Measurements from ENCODE around the gene DOK6. TPM values are rescaled to one million over a fixed set of nuclear protein-coding genes. Genes with fewer than 3 reads are reported as not detected.

The DOK6 gene
- total RNA-seq, 4 donors from 2014 or later = 0.20 to 0.37 (median 0.30) TPM

DNA sequence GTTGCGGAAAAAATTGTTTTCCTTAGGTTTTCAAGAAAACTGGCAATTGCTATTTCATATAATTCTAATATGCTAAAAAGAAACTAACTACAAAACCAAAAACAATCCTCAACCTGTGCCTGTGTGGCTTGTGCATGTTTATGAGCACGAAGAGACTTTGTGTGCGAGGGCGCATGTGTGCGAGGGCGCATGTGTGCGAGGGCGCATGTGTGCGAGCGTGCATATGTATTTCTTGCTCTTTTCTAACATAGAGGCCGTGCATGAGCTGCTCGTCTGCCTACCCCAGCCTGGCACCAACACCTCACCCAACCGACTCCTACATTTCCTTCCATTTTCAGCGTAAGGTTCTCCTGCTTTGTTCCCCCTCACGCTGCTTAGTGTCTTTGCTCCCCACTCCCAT, 211.6 kb downstream of the DOK6 start:
- Histone ChIP-seq H3K27ac (no peak overlapping the region), H3K36me3 (no peaks in the 10 kb centered on the region), H3K4me3 (no peak overlapping the region), H3K9me3 (no peaks in the 10 kb centered on the region), H3K4me1 (no peaks in the 10 kb centered on the region), H3K27me3 (no peaks in the 10 kb centered on the region)
- 87 to 99% methylated on average over 12 to 15 of the region's 15 CpGs for WGBS, 2 donors (ENCODE audit: low coverage in 1 of 2)
- TF ChIP-seq POLR2AphosphoS5 (IDR thresholded peaks at IDR 0.05) (no peak), POLR2A (IDR thresholded peaks at IDR 0.05) (no peak), EP300 (IDR thresholded peaks at IDR 0.05; ENCODE audit: low read depth) (no peak)
- TF ChIP-seq, protein P1, sequence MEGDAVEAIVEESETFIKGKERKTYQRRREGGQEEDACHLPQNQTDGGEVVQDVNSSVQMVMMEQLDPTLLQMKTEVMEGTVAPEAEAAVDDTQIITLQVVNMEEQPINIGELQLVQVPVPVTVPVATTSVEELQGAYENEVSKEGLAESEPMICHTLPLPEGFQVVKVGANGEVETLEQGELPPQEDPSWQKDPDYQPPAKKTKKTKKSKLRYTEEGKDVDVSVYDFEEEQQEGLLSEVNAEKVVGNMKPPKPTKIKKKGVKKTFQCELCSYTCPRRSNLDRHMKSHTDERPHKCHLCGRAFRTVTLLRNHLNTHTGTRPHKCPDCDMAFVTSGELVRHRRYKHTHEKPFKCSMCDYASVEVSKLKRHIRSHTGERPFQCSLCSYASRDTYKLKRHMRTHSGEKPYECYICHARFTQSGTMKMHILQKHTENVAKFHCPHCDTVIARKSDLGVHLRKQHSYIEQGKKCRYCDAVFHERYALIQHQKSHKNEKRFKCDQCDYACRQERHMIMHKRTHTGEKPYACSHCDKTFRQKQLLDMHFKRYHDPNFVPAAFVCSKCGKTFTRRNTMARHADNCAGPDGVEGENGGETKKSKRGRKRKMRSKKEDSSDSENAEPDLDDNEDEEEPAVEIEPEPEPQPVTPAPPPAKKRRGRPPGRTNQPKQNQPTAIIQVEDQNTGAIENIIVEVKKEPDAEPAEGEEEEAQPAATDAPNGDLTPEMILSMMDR (IDR thresholded peaks at IDR 0.05) = no peak
- intact Hi-C loops (cut with DNase I; ENCODE audit: low total_unique reads) = no loop called here
- no peak for DNase-seq
- in situ Hi-C loops (cut with MboI; ENCODE audit: low pct_ligation_motif_present in 1 of 4, low pct_unique_long_range_greater_than_20kb in 1 of 4, low sequenced_read_pairs in 3 of 4) = no loop called here

DNA sequence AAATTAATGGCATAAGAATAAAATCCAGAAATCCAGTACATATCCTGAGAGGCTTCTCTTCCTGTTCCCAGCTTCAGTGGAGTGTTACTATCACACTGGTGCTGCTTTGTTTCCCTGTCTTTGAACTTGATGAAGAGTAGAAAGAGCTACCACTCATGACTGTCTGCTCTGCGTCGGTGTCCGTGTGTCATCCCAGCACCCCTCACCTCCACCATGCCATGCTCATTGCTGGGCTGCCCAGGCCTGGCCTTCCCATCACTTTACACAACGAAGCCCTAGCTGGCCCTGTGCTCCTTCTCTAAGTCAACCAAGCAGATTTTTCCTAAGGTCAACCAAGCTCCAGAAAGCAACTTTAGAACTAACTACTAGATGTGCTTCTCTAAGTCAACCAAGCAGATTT, 215.4 kb downstream of the DOK6 start:
- no peaks in the 10 kb centered on the region for H3K27me3 ChIP-seq
- TF ChIP-seq POLR2A (IDR thresholded peaks at IDR 0.05) (no peak), EP300 (IDR thresholded peaks at IDR 0.05; ENCODE audit: low read depth) (no peak), POLR2AphosphoS5 (IDR thresholded peaks at IDR 0.05) (no peak)
- TF ChIP-seq, protein P1 (IDR thresholded peaks at IDR 0.05) = no peak
- no peak overlapping the region for H3K4me3 ChIP-seq
- 98% methylated on average over 4 of the region's 4 CpGs; no CpG with 5 or more reads in 1 of the 2 donors for WGBS, 2 donors (ENCODE audit: low coverage in 1 of 2)
- intact Hi-C loops (cut with DNase I; ENCODE audit: low total_unique reads) (no loop called here), in situ Hi-C loops (cut with MboI; ENCODE audit: low pct_ligation_motif_present in 1 of 4, low pct_unique_long_range_greater_than_20kb in 1 of 4, low sequenced_read_pairs in 3 of 4) (no loop called here)
- no peak for DNase-seq
- H3K9me3 ChIP-seq = no peaks in the 10 kb centered on the region
- no peaks in the 10 kb centered on the region for H3K36me3 ChIP-seq
- H3K27ac ChIP-seq = no peak overlapping the region
- no peaks in the 10 kb centered on the region for H3K4me1 ChIP-seq

DNA sequence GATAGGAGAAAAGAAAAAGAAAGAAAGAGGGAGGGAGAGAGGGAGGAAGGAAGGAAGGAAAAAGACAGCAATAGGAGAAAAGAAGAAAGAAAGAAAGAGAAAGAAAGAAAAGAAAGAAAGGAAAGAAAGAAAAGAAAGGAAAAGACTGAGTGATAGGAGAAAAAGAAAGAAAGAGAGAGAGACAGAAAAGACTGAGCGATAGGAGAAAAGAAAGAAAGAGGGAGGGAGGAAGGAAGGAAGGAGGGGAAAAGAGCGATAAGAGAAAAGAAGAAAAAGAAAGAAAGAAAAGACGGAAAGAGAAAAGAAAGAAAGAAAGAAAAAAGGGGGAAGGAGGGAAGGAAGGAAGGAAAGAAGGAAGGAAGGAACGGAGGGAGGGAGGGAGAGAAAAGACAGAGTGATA, 216.7 kb downstream of the DOK6 start:
- intact Hi-C loops (cut with DNase I; ENCODE audit: low total_unique reads) = no loop called here
- DNase-seq = no peak
- Histone ChIP-seq H3K36me3 (no peaks in the 10 kb centered on the region), H3K9me3 (no peaks in the 10 kb centered on the region), H3K4me1 (no peaks in the 10 kb centered on the region), H3K4me3 (no peak overlapping the region), H3K27ac (no peak overlapping the region), H3K27me3 (no peaks in the 10 kb centered on the region)
- in situ Hi-C loops (cut with MboI; ENCODE audit: low pct_ligation_motif_present in 1 of 4, low pct_unique_long_range_greater_than_20kb in 1 of 4, low sequenced_read_pairs in 3 of 4) = no loop called here
- no peak for TF ChIP-seq EP300 (IDR thresholded peaks at IDR 0.05; ENCODE audit: low read depth)
- TF ChIP-seq POLR2A (IDR thresholded peaks at IDR 0.05) = no peak
- TF ChIP-seq POLR2AphosphoS5 (IDR thresholded peaks at IDR 0.05) = no peak
- TF ChIP-seq, protein P1 (IDR thresholded peaks at IDR 0.05) = no peak
- WGBS, 2 donors (ENCODE audit: low coverage in 1 of 2) = 75 to 87% methylated on average over 3 to 4 of the region's 4 CpGs

DNA sequence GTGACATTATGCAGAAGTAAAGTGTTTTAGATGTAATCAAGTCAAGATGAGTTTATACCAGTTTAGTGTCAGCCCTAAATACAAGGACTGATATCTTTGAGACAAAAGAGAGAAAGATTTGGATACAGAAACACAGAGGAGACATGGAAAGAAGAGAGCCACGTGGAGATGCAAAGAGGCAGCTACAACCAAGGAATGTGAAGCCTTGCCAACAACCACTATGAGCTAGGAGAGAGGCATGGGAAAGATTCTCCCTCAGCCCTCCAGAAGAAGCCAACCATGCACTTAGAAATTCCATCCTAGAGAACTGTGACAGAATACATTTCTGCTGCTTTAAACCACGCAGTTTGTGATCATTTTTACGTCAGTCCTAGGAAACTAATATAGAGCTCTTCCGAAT, 217.2 kb downstream of the DOK6 start:
- intact Hi-C loops (cut with DNase I; ENCODE audit: low total_unique reads) = no loop called here
- in situ Hi-C loops (cut with MboI; ENCODE audit: low pct_ligation_motif_present in 1 of 4, low pct_unique_long_range_greater_than_20kb in 1 of 4, low sequenced_read_pairs in 3 of 4) = no loop called here
- 17 to 74% methylated on average over 1 to 4 of the region's 4 CpGs for WGBS, 2 donors (ENCODE audit: low coverage in 1 of 2)

More for the DNA sequence above, 217.2 kb downstream of the DOK6 start:
- H3K4me3 ChIP-seq = no peak overlapping the region
- DNase-seq = no peak
- no peaks in the 10 kb centered on the region for H3K9me3 ChIP-seq
- TF ChIP-seq EP300 (IDR thresholded peaks at IDR 0.05; ENCODE audit: low read depth) = no peak
- TF ChIP-seq, protein P1 (IDR thresholded peaks at IDR 0.05) = no peak
- TF ChIP-seq POLR2A (IDR thresholded peaks at IDR 0.05) = no peak
- TF ChIP-seq POLR2AphosphoS5 (IDR thresholded peaks at IDR 0.05) = no peak
- H3K27ac ChIP-seq = no peak overlapping the region
- H3K36me3 ChIP-seq = no peaks in the 10 kb centered on the region
- H3K4me1 ChIP-seq = no peaks in the 10 kb centered on the region
- no peaks in the 10 kb centered on the region for H3K27me3 ChIP-seq

Data from transverse colon (tissue), 4 donors.